Stimulated activated CD4-positive, alpha-beta T cell treated with anti-CD3 and anti-CD28 coated beads, Interleukin-1b, Interleukin-23, amount 100 ng/mL, for 24 hours (primary cell): ENCODE measurements around the gene RNF215.

Source experiments
- DNase-seq, 4 experiments: peaks; one replicate each; pipeline ENCODE4 v3.0.0-alpha.2; 2020; ENCODE audit warnings: low read depth in 4 of 4, low spot score in 1 of 4

Gene RNF215

GRCh38 chr22:30397656-30398635, 10.7 kb upstream of the RNF215 start:
- no peak for DNase-seq

- peak in 3 of 4 experiments; percentile 33 to 68 (median 51) for DNase-seq
Measured at GRCh38 chr22:30396871-30397655, 9.9 kb upstream of the RNF215 start, which contains the start of gene SEC14L2. Gene SEC14L2, plus strand, starts transcription at chr22:30397018. Its CDS starts 99 bp downstream, at chr22:30397117.

GRCh38 chr22:30393885-30394284, 6.7 kb upstream of the RNF215 start:
- no peak for DNase-seq

GRCh38 chr22:30393322-30393680, 6.1 kb upstream of the RNF215 start:
- DNase-seq, result no peak

- DNase-seq, result no peak
Measured at GRCh38 chr22:30392661-30393321, 5.6 kb upstream of the RNF215 start.

GRCh38 chr22:30390974-30391691, 3.9 kb upstream of the RNF215 start:
- DNase-seq, result peak; percentile 51 to 70 (median 58)

- no peak for DNase-seq
Measured at GRCh38 chr22:30386608-30386959, 627 bp downstream of the RNF215 start.

- DNase-seq, result no peak
Measured at GRCh38 chr22:30385942-30386341, 1.3 kb downstream of the RNF215 start.

- no peak for DNase-seq
Measured at GRCh38 chr22:30383061-30383460, 4.2 kb downstream of the RNF215 start.

GRCh38 chr22:30382340-30382739, 4.9 kb downstream of the RNF215 start:
- no peak for DNase-seq

- DNase-seq, result no peak
Measured at GRCh38 chr22:30381264-30381663, 5.9 kb downstream of the RNF215 start.

GRCh38 chr22:30380011-30380410, 7.2 kb downstream of the RNF215 start:
- no peak for DNase-seq

GRCh38 chr22:30375312-30375849, 11.8 kb downstream of the RNF215 start:
- no peak for DNase-seq

- DNase-seq, result no peak
Measured at GRCh38 chr22:30373331-30374325, 13.6 kb downstream of the RNF215 start.

GRCh38 chr22:30372915-30373314, 14.3 kb downstream of the RNF215 start:
- DNase-seq, result no peak

- no peak for DNase-seq
Measured at GRCh38 chr22:30371981-30372380, 15.2 kb downstream of the RNF215 start.

GRCh38 chr22:30371321-30371720, 15.9 kb downstream of the RNF215 start:
- no peak for DNase-seq

GRCh38 chr22:30370641-30371230, 16.5 kb downstream of the RNF215 start:
- no peak for DNase-seq

- no peak for DNase-seq
Measured at GRCh38 chr22:30368420-30368819, 18.8 kb downstream of the RNF215 start.
